Thyroid gland (tissue), 4 donors: ENCODE measurements around the gene FAT4. TPM values are rescaled to one million over a fixed set of nuclear protein-coding genes. Genes with fewer than 3 reads are reported as not detected.

Experiments used
- DNase-seq, 2 donors: peaks; one replicate each; pipeline ENCODE4 v3.0.0-alpha.2; 2019
- H3K27ac ChIP-seq, 3 donors: fragments of 200-600 bp; sonication (generic); 1 replicate in 2 of 3; 2 replicates in 1 of 3; pipeline ENCODE4 v1.5.1; 2016 to 2019; ENCODE audit warnings: mild to moderate bottlenecking in 1 of 3, moderate library complexity in 1 of 3
- H3K27me3 ChIP-seq: fragments of 200-600 bp; sonication (generic); one replicate; pipeline ENCODE4 v1.5.1; 2019
- H3K36me3 ChIP-seq, 2 donors: fragments of 200-600 bp; sonication (generic); one replicate each; pipeline ENCODE4 v1.5.1; 2016 to 2019
- H3K4me1 ChIP-seq, 2 donors: fragments of 200-600 bp; sonication (generic); one replicate each; pipeline ENCODE4 v1.5.1; 2017 to 2019
- H3K4me3 ChIP-seq, 3 donors: fragments of 200-600 bp; sonication (generic); replicated peaks in 1 of 3; 1 replicate in 2 of 3; 2 replicates in 1 of 3; pipeline ENCODE4 v1.5.1; 2016; ENCODE audit warnings: mild to moderate bottlenecking in 1 of 3
- H3K9me3 ChIP-seq: fragments of 200-600 bp; sonication (generic); one replicate; pipeline ENCODE4 v1.5.1; 2017
- CTCF ChIP-seq, 6 experiments: fragments of 200-600 bp in 3 of 6; fragments of 450-650 bp in 3 of 6; sonication (generic) in 3 of 6; IDR thresholded peaks; one replicate each; pipeline ENCODE4 v1.5.1; 2016 to 2019; ENCODE audit warnings: antibody characterized with exemption in 6 of 6, mild to moderate bottlenecking in 2 of 6, inconsistent platforms in 1 of 6, moderate library complexity in 1 of 6
- POLR2A ChIP-seq, 2 donors: fragments of 450-650 bp; IDR thresholded peaks; one replicate each; pipeline ENCODE4 v1.6.1; 2017; ENCODE audit warnings: antibody characterized with exemption in 2 of 2, mild to moderate bottlenecking in 2 of 2, moderate library complexity in 1 of 2
- WGBS, 2 donors: methylation state at CpG; one replicate each; pipeline ENCODE4 v1.1.5; 2017; 5-methylcytosine and 5-hydroxymethylcytosine counted together
- intact Hi-C: fragments of 100-400 bp; cut with DNase I; formaldehyde crosslinking; loops from one replicate; pipeline ENCODE4 v1.15.1; 2023
- total RNA-seq, 4 donors: library from RNA; depleted of rRNA; stranded (reverse); fragments of >200 nt; gene quantifications; one replicate each; pipeline ENCODE4 v1.2.3, GENCODE V29; 2016

FAT4 gene
- total RNA-seq, 4 donors from 2014 or later: 29.3 to 49.8 (median 40.2) TPM

GRCh38 chr4:125268068-125268755 lies 46.5 kb upstream of the FAT4 start:
- Histone ChIP-seq H3K4me1 (no peaks in the 10 kb centered on the region), H3K27ac (no peak overlapping the region), H3K27me3 (no peaks in the 10 kb centered on the region), H3K4me3 (no peak overlapping the region), H3K36me3 (no peaks in the 10 kb centered on the region), H3K9me3 (no peaks in the 10 kb centered on the region)
- TF ChIP-seq CTCF (IDR thresholded peaks at IDR 0.05) (no peak), POLR2A (IDR thresholded peaks at IDR 0.05) (no peak)
- DNase-seq: no peak
- intact Hi-C loops: no loop called here
- WGBS, 2 donors: 91% methylated on average over 5 of the region's 5 CpGs

DNA sequence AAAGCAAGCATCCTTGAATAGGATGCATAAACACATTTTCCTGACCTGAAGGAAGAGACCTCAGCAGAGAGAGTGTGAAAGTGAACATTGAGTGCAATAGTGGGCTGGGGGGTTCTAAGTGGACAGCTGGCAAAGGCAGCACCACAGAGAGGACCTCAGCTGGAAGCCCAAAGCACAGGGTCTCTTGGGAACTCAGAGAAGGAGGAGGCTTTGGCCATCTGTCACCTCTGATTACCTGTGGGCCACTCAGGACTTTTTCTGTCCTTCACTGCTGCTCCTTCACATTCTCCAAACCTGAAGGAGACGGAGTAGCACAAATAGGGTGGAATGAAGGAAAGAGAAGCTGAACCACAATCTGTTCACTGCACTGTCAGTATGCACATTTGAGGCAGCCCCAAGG lies 37.9 kb upstream of the FAT4 start:
- H3K27me3 ChIP-seq: no peaks in the 10 kb centered on the region

DNA sequence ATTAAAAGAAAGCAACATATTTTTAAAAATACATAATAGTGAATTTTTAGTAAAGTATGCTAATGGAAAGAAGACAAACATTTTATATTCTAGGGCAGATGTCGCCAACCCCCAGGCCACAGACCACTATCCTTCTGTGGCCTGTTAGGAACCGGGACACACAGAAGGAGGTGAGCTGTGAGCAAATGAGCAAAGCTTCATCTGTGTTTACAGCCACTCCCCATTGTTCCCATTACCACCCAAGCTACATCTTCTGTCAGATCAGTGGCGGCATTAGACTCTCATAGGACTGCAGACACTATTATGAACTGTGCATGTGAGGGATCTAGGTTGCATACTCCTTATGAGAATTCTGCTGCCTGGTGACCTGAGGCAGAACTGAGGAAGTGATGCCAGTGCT lies 37.0 kb upstream of the FAT4 start:
- H3K27me3 ChIP-seq: no peaks in the 10 kb centered on the region
- H3K27ac ChIP-seq: no peak overlapping the region
- no peaks in the 10 kb centered on the region for H3K4me1 ChIP-seq
- no peaks in the 10 kb centered on the region for H3K9me3 ChIP-seq
- no peak for DNase-seq
- intact Hi-C loops: no loop called here
- 96% methylated on average over 3 of the region's 3 CpGs for WGBS, 2 donors
- H3K36me3 ChIP-seq: no peaks in the 10 kb centered on the region
- TF ChIP-seq CTCF (IDR thresholded peaks at IDR 0.05) (no peak), POLR2A (IDR thresholded peaks at IDR 0.05) (no peak)
- H3K4me3 ChIP-seq: no peak overlapping the region

More for the DNA sequence above, 37.9 kb upstream of the FAT4 start:
- no peak overlapping the region for H3K4me3 ChIP-seq
- no peaks in the 10 kb centered on the region for H3K36me3 ChIP-seq
- no peak overlapping the region for H3K27ac ChIP-seq
- 88 to 94% methylated on average over 1 of the region's 1 CpG for WGBS, 2 donors
- TF ChIP-seq CTCF (IDR thresholded peaks at IDR 0.05) (no peak), POLR2A (IDR thresholded peaks at IDR 0.05) (no peak)
- H3K4me1 ChIP-seq: no peaks in the 10 kb centered on the region
- no peaks in the 10 kb centered on the region for H3K9me3 ChIP-seq
- no peak for DNase-seq
- intact Hi-C loops: no loop called here

DNA sequence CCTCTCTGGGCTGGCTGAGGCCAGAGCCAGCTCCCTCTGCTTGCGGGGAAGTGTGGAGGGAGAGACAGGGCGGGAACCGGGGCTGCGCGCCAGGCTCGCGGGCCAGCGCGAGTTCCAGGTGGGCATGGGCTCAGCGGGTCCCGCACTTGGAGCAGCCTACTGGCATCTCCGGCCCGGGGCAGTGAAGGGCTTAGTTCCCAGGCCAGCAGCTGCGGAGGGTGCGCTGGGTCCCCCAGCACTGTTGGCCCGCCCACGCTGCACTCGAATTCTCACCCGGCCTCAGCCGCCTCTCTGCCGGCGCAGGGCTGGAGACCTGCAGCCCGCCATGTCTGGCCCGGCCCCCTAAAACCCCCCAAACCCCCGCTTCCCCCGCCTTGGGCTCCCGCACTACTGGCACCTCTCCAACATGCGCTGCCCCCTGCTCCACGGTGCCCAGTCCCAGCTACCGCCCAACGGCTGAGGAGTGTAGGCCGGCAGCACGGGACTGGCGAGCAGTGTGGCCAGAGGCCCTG lies 33.8 kb upstream of the FAT4 start:
- Histone ChIP-seq H3K27ac (no peak overlapping the region), H3K4me1 (no peaks in the 10 kb centered on the region), H3K4me3 (no peak overlapping the region), H3K27me3 (no peaks in the 10 kb centered on the region), H3K9me3 (no peaks in the 10 kb centered on the region), H3K36me3 (no peaks in the 10 kb centered on the region)
- WGBS, 2 donors: 98% methylated on average over 26 to 29 of the region's 34 CpGs
- DNase-seq: no peak
- TF ChIP-seq POLR2A (IDR thresholded peaks at IDR 0.05): no peak
- no peak for TF ChIP-seq CTCF (IDR thresholded peaks at IDR 0.05)
- intact Hi-C loops: no loop called here

DNA sequence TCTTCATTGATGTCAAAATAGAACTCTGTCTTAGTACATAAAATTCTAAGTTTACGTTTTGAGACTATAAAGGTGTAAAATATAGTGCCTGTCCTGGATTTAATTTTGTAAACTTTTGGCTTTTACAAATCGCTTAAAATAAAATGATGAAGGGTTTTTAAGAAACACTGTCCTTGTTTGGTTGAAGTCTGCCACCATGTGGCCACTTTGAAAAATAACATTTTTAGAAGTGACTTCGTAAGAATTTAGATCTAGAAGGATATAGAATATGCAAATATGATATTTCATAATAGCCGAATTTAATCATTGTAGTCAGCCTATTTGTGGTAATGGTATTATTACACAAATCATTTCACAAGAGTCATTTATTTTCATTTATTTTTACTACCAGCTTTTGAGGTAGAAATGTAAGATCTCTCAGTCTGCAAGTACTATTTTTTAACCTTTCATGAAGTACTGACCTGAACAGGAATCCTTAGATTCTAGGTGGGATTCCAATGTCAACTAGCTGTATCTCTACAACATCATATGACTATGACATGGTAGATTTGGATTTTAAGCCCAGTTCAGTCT lies 31.0 kb upstream of the FAT4 start:
- no peak overlapping the region for H3K27ac ChIP-seq
- no peaks in the 10 kb centered on the region for H3K4me1 ChIP-seq
- 4 to 9% methylated on average over 4 of the region's 4 CpGs for WGBS, 2 donors
- no peak for DNase-seq
- no peak overlapping the region for H3K4me3 ChIP-seq
- intact Hi-C loops: no loop called here
- no peaks in the 10 kb centered on the region for H3K9me3 ChIP-seq
- TF ChIP-seq CTCF (IDR thresholded peaks at IDR 0.05) (peak in 4 of 6 experiments; percentile 30 to 59 (median 55)), POLR2A (IDR thresholded peaks at IDR 0.05) (no peak)
- H3K36me3 ChIP-seq: no peaks in the 10 kb centered on the region
- H3K27me3 ChIP-seq: no peaks in the 10 kb centered on the region
